HG03354 (cell line): ENCODE results near the gene PRSS33.

Experiments
- ATAC-seq: cut with Tn5 transposase; IDR thresholded peaks from one replicate; pipeline ENCODE4 v1.9.1; 2021; ENCODE audit warnings: mild to moderate bottlenecking; ENCODE audit not compliant: unreplicated experiment, poor library complexity, severe bottlenecking

Gene PRSS33

DNA sequence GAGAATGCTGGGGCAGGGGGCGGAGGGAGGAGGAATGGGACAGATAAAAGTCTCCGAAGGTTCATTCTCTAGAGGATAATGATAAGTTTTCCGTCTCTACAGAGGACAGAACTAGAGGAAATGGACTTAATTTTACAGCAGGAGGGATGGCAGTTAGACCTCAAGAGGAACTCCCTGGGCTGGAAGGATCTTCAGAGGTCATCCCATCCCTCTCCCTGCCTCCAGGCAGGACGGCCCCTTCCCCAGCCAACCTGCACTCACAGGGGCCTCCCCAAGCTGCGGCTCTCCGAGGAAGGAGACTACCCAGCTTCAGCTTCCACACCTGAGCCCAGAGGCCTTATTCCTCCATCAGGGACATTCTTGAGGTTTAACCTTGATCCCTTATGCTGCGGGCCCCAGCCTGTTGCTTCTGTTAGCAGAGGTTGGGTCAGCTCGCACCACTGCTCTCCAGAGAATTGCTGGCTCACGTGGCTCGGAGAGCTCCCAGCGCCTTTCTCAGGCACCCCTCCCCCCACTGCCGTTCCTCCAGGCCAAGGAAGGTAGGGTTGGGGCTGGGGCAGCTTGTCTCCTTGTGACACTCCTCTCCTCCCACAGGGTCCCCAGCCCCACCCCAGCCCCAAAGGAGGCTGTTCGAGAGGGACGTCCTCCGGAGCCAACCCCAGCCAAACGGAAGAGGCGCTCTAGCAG is 18.8 kb downstream of the PRSS33 start:
- no peak for ATAC-seq

DNA sequence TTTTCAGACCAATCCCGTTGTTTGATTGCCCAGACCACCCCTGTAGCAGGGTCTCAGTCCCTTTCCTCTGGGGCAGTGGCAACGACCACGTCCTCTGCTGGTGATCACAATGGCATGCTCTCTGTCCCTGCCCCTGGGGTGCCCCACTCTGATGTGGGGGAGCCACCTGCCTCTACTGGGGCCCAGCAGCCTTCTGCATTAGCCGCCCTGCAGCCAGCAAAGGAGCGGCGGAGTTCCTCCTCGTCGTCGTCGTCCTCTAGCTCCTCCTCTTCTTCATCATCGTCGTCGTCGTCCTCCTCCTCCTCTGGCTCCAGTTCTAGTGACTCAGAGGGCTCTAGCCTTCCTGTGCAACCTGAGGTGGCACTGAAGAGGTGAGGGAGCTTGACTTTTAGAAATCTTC is 19.5 kb downstream of the PRSS33 start:
- no peak for ATAC-seq

GRCh38 chr16:2767140-2767731 is 20.1 kb downstream of the PRSS33 start:
- no peak for ATAC-seq

GRCh38 chr16:2766430-2767139 is 20.8 kb downstream of the PRSS33 start:
- ATAC-seq: no peak

DNA sequence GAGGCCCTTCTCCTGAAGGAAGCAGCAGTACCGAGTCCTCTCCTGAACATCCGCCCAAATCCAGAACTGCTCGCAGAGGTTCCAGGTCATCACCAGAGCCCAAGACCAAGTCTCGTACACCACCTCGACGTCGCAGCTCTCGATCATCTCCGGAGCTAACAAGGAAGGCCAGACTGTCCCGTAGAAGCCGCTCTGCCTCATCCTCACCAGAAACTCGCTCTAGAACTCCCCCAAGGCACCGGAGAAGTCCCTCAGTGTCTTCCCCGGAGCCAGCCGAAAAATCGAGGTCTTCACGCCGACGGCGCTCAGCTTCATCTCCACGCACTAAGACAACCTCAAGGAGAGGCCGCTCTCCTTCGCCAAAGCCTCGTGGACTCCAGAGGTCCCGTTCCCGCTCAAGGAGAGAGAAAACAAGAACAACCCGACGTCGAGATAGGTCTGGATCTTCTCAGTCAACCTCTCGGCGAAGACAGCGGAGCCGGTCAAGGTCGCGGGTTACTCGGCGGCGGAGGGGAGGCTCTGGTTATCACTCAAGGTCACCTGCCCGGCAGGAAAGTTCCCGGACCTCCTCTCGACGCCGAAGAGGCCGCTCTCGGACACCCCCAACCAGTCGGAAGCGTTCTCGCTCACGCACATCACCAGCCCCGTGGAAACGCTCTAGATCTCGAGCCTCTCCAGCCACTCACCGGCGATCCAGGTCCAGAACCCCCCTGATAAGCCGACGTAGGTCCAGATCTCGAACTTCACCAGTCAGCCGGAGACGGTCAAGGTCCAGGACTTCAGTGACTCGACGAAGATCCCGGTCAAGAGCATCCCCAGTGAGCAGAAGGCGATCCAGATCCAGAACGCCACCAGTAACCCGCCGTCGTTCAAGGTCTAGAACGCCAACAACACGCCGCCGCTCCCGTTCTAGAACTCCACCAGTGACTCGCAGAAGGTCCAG is 21.6 kb downstream of the PRSS33 start:
- no peak for ATAC-seq

DNA sequence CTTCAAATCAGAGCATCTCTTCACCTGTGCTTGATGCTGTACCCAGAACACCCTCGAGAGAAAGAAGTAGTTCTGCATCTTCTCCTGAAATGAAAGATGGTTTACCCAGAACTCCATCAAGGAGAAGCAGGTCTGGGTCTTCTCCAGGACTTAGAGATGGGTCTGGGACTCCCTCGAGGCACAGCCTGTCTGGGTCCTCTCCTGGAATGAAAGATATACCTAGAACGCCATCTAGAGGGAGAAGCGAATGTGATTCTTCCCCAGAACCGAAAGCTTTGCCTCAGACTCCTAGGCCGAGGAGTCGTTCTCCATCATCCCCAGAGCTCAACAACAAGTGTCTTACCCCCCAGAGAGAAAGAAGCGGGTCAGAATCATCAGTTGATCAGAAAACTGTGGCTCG is 22.6 kb downstream of the PRSS33 start:
- no peak for ATAC-seq

DNA sequence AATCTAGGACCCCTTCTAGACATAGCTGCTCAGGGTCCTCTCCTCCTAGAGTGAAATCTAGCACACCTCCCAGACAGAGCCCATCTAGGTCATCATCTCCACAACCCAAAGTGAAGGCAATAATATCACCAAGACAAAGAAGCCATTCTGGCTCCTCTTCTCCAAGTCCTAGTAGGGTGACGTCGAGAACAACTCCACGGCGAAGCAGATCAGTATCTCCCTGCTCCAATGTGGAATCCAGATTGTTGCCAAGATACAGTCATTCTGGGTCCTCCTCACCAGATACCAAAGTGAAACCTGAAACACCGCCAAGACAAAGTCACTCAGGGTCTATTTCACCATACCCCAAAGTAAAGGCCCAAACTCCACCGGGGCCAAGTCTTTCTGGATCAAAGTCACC is 24.2 kb downstream of the PRSS33 start:
- ATAC-seq: no peak

DNA sequence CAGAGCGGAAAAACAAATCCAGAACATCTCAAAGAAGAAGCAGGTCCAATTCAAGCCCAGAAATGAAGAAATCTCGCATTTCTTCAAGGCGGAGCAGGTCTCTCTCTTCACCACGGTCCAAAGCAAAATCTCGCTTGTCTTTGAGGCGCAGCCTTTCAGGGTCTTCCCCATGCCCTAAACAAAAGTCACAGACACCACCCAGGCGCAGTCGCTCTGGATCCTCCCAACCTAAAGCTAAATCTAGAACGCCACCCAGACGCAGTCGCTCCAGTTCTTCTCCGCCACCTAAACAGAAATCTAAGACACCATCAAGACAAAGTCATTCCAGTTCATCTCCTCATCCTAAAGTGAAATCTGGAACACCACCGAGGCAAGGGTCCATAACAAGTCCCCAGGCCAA is 24.6 kb downstream of the PRSS33 start:
- no peak for ATAC-seq

GRCh38 chr16:2761886-2762583 is 25.3 kb downstream of the PRSS33 start:
- no peak for ATAC-seq

- ATAC-seq: no peak
Observed at GRCh38 chr16:2761472-2761871, 25.9 kb downstream of the PRSS33 start.

DNA sequence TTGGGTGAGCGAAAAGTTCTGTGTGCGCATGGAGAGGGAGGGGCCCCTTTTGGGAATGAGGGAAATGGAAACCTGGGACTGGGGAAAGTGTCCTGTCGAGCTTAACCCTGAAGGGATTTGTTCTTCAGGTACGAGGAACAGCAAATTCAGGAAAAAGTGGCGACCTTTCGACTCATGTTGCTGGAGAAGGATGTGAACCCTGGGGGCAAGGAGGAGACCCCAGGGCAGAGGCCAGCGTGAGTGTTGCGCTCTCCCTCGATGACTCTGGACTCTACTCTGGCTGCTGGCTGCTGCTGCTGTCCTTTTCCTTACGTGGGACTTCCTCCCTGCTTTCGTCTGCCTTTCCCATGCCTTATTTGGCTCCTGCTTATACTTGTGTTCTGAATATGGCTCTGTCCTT is 30.0 kb downstream of the PRSS33 start:
- no peak for ATAC-seq

- ATAC-seq: no peak
Observed at GRCh38 chr16:2756288-2757015, 30.9 kb downstream of the PRSS33 start.

DNA sequence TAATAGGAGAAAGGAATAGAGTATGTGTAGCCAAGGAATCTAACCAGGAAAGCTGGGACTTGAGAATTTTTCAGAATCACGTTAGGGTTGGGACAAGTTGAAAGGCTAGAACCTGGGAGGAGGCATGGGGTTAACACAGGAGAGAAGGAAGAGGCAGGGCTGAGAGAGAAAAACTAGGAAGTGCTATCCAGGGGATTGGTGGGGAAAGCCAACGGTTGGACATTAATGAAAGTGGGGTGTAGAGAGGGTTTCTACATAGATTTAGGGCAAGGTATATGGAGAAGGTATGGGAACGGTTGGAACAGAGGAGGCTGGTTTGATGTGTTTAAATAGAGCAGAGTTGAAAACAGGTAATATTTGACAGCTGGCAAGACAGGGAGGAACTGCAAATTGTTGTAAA is 32.2 kb downstream of the PRSS33 start:
- ATAC-seq: no peak

GRCh38 chr16:2753733-2754020 is 33.7 kb downstream of the PRSS33 start:
- ATAC-seq: no peak

- peak; percentile 43 for ATAC-seq
Observed at GRCh38 chr16:2752850-2753732, 34.3 kb downstream of the PRSS33 start.

GRCh38 chr16:2752035-2752849 is 35.1 kb downstream of the PRSS33 start, which contains the start of gene SRRM2:
TSS of gene SRRM2 (plus strand) at chr16:2752638. CDS start at chr16:2756365, 3,727 bp downstream.
- ATAC-seq: peak; percentile 83

GRCh38 chr16:2751577-2752034 is 35.8 kb downstream of the PRSS33 start:
- no peak for ATAC-seq
